ENCODE data around the gene GRIPAP1. TPM values are rescaled to one million over a fixed set of nuclear protein-coding genes. Genes with fewer than 3 reads are reported as not detected.

Gene GRIPAP1
- total and polyA plus RNA-seq, 2 of the 13 experiments (the other 11 are each of a cell fraction or from before 2014, with no cell fraction given), result 16.1 to 22.6 TPM

GRCh38 chrX:49002091-49002935 is at the start of gene GRIPAP1 (continued):
- TF ChIP-seq UBTF (CRISPR knock-in tag; IDR thresholded peaks at IDR 0.05), result peak; percentile 37; the same call in 1 of the 2 replicates
- no peak for TF ChIP-seq ZNF816 (CRISPR knock-in tag; IDR thresholded peaks at IDR 0.05; ENCODE audit: borderline replicate concordance)
- no peak for TF ChIP-seq ZNF788 (CRISPR knock-in tag; IDR thresholded peaks at IDR 0.05; ENCODE audit: borderline replicate concordance)
- peak; percentile 90 for TF ChIP-seq BHLHE40 (IDR thresholded peaks at IDR 0.05; ENCODE audit: low read length)
- no peak for TF ChIP-seq CENPT (CRISPR knock-in tag; IDR thresholded peaks at IDR 0.05; ENCODE audit: low read depth)
- peak; percentile 46; the same call in 1 of the 2 replicates for TF ChIP-seq ZNF350 (CRISPR knock-in tag; IDR thresholded peaks at IDR 0.05; ENCODE audit: borderline replicate concordance, low read depth)
- TF ChIP-seq TEAD3 (CRISPR knock-in tag; optimal IDR thresholded peaks at IDR 0.05; ENCODE audit: borderline replicate concordance), result peak; percentile 43
- no peak for TF ChIP-seq ZBTB14 (CRISPR knock-in tag; IDR thresholded peaks at IDR 0.05)
- no peak for TF ChIP-seq CENPX (CRISPR knock-in tag; IDR thresholded peaks at IDR 0.05)
- peak; percentile 11; the same call in 1 of the 2 replicates for TF ChIP-seq CEBPG (CRISPR knock-in tag; IDR thresholded peaks at IDR 0.05)
- TF ChIP-seq SMARCC2 (IDR thresholded peaks at IDR 0.05), result no peak
- no peak for TF ChIP-seq ZNF343 (CRISPR knock-in tag; IDR thresholded peaks at IDR 0.05)
- TF ChIP-seq SNAPC2 (CRISPR knock-in tag; IDR thresholded peaks at IDR 0.05), result no peak
- no peak for TF ChIP-seq PBX2 (CRISPR knock-in tag; IDR thresholded peaks at IDR 0.05)
- peak; percentile 56; the same call in 1 of the 2 replicates for TF ChIP-seq GABPB1 (CRISPR knock-in tag; IDR thresholded peaks at IDR 0.05)
- TF ChIP-seq HOXA7 (CRISPR knock-in tag; IDR thresholded peaks at IDR 0.05), result no peak
- TF ChIP-seq RAD51 (IDR thresholded peaks at IDR 0.05; ENCODE audit: borderline replicate concordance), result no peak
- no peak for TF ChIP-seq ZFAT (CRISPR knock-in tag; conservative IDR thresholded peaks at IDR 0.05)
- TF ChIP-seq CREB1 (IDR thresholded peaks at IDR 0.05), result peak; percentile 31; the same call in 1 of the 2 replicates
- TF ChIP-seq CREB1 (CRISPR knock-in tag; IDR thresholded peaks at IDR 0.05), result peak; percentile 54
- peak in 1 of 2 experiments; percentile 73; a peak in 3 of 4 replicates for TF ChIP-seq POLR2A (IDR thresholded peaks at IDR 0.05; ENCODE audit: insufficient read depth in 1 of 2, low read depth in 2 of 2, low read length in 2 of 2)
- TF ChIP-seq ZNF414 (CRISPR knock-in tag; IDR thresholded peaks at IDR 0.05), result no peak
- no peak for TF ChIP-seq ZNF331 (CRISPR knock-in tag; IDR thresholded peaks at IDR 0.05)
- TF ChIP-seq NFKB2 (CRISPR knock-in tag; IDR thresholded peaks at IDR 0.05; ENCODE audit: borderline replicate concordance), result peak; percentile 59; the same call in 1 of the 2 replicates
- peak; percentile 58 for TF ChIP-seq ATF7 (IDR thresholded peaks at IDR 0.05)
- TF ChIP-seq ATF7 (CRISPR knock-in tag; IDR thresholded peaks at IDR 0.05), result no peak
- no peak for TF ChIP-seq PTBP1 (IDR thresholded peaks at IDR 0.05; ENCODE audit: low read depth, low read length, poor library complexity, severe bottlenecking)
